Measurements from ENCODE around the gene GPR17.

Gene GPR17

DNA sequence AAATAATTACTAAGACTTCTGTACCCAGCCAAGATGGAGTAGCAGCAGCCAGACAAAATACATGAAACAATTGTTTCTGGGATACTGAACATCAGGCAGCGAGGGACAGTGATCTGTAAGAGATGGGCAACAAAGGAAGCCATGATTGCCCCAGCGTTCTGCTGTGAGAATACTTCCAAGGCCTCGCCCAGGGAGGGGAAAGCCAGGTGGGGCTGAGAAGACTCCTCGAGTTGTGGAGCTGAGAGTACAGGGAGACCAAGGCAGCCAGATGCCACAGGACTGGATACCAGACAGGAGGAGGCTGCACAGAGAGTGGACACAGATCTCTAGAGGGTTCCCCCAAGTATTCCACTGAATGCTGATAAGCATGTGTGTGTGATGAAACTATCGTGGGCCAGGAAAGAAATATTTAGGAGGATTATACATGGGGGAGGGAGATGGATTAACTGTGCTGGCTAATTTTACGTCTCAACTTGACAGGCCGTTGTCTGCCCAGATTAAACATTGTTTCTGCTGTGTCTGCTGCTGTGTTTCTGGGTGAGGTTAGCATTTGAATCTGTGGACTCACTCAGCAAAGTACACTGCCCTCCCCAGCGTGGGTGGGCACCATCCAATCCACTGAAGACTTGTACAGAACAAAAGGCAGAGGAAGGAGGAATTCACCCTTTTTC, 39.6 kb downstream of the GPR17 start:
- DNase-seq (ENCODE audit: low read depth in 1 of 2, low spot score in 1 of 2): no peak

DNA sequence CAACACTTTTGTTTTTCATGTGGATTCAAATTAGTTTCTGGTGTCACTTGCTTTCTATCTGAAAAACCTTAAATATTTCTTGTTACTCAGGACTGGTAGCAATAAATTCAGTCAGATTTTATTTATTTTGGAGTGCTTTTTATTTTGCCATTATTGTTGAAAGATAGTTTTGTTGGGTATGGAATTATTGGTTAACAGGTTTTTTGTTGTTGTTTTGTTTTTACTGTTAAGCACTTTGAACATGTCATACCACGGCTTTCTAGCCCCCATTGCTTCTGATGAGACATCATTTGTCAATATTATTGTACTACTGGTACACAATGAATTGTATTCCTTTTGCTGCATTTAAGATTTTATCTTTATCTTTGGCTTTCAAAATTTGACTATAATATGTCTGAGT, 42.5 kb downstream of the GPR17 start:
- no peak for DNase-seq (ENCODE audit: low read depth in 1 of 2, low spot score in 1 of 2)

DNA sequence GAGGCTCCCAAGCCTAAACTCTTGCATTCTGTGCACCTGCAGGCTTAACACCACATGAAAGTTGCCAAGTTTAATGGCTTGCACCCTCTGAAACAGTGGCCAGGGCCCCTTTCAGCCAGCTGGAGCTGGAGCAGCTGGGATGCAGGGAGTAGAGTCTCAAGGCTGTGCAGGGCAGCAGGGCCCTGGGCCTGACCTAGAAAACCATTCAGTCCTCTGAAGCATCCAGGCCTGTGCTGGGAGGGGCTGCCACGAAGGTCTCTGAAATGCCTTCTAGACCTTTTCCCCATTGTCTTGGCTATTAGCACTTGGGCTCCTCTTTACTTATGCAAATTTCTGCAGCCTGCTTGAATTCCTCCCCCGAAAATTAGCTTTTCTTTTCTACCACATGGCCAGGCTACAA, 44.7 kb downstream of the GPR17 start:
- no peak for DNase-seq (ENCODE audit: low read depth in 1 of 2, low spot score in 1 of 2)

DNA sequence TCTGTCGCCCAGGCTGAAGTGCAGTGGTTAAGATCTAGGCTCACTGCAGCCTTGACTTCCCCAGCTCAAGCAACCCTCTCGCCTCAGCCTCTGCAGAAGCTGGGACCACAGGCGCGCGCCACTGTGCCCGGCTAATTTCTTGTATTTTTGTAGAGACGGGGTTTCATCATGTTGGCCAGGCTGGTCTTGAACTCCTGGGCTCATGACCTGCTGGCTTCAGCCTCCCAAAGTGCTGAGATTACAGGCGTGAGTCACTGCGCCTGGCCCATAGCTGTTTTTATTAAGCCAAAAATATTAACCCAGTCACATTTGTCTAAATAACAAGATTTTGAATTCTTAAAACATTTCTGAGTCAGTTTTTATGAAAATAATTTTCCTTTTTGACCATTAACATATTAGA, 49.0 kb downstream of the GPR17 start:
- no peak for DNase-seq (ENCODE audit: low read depth in 1 of 2, low spot score in 1 of 2)

DNA sequence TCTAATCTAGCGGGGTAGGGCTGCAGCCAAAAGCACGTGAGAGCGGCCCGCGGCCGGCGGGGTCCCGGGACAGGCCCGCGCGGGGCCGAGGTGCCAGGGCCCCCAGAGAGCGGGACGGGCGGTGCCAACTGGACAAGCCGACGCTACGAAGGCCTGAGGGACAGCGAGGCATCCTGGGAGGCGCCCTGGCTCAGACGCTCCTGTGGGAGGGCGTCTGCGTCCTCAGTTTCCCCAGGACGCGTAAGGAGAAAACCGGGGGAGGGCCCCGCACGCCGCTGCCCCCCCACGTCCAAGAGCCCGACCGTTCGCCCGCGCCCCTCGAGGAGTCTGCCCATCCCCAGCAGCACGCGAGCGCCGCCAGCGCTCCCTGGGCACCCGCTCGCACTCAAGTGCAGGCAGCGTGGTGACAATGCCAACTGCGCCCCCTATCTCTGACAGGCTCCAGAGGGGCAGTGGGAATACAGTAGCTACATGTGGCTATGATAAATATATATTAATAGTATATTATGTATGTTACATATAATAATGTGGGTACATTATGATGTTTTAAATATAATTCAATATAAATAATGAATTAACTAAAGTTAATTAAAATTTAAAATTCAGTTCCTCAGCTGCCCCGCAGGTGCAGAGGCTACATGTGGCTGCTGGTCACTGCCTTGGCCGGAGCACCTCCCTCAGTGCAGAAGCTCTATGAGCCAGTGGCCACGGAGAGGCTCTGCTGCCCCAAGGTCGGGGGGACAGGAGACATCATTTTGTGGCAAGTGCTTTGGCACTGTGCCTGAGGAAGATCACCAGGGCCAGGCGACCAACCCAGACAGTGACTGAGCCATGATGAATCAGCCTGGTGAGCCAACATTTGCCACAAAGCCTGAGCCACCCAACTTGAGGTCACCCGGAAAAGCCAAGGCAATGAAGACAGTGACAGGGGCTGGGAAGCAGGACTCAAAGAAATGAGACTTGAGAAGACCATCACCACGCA, 49.8 kb downstream of the GPR17 start:
- peak in 1 of 2 donors; percentile 31 for DNase-seq (ENCODE audit: low read depth in 1 of 2, low spot score in 1 of 2)

DNA sequence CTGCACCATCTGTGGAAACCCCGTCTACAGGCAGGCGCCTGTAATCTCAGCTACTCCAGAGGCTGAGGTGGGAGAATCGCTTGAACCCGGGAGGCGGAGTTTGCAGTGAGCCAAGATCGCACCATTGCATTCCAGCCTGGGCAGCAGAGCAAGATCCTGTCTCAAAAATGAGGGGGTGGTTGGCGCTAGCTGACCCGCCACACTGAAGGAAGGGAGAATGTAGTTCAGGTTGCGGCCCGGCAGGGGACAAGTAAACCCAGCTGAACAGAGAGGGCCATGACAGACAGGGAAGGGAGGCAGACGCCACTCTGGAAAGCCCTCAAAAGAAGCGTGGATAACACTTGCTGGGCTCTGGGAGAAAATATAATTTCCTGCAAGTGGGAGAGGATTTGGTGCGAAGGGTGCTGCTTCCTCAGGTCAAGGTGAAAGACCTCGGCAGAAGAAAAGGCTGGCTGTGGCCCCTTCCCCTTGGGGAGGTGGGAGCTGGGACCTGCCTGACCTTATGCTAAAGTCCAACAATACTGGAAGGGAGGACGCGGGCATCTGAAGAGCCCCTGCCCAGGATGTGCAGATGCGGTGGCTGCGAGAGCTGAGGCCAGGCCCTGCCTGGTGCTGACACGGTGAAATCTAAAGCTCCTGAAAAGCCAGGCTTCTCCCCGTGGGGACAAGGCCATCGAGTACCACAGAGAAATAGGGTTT, 51.7 kb downstream of the GPR17 start:
- DNase-seq (ENCODE audit: low read depth in 1 of 2, low spot score in 1 of 2): no peak

DNA sequence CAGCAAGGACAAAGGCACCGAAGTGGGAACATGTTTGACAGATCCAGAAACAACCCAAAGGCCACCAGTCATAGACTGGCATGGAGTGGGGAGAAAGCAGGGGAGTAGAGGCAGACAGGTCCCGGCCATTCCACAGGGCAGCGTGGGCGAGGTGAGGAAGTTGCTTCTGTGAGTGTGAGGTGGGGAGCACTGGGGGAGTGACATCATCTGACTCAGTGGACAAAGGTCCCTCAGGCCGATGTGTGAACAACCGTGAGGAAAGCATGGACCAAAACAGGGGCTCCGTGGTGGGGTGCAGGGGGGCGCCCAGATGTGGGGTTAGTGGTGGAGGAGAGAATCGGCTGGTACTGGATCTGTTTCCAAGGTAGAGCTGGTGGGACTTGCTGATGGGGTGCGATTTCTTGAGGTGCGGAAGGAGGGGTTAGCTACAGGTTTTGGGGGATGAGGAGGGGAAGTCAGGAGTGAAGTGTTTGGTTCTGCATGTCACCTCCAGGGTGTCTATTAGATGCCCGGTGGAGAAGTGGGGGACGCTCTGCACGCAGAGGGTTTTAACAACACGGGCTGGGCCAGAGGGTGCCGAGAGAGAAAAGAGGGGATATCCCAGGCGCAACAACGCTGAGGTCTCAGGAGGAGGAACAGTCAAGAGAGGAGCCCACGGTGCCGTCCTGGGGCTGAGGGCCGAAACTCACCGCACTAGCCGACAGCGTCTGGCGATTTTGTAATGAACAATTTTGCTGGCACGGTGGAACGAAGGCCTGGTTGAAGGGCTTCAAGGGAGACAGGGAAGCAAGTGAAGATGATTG, 52.8 kb downstream of the GPR17 start:
- DNase-seq (ENCODE audit: low read depth in 1 of 2, low spot score in 1 of 2): no peak

DNA sequence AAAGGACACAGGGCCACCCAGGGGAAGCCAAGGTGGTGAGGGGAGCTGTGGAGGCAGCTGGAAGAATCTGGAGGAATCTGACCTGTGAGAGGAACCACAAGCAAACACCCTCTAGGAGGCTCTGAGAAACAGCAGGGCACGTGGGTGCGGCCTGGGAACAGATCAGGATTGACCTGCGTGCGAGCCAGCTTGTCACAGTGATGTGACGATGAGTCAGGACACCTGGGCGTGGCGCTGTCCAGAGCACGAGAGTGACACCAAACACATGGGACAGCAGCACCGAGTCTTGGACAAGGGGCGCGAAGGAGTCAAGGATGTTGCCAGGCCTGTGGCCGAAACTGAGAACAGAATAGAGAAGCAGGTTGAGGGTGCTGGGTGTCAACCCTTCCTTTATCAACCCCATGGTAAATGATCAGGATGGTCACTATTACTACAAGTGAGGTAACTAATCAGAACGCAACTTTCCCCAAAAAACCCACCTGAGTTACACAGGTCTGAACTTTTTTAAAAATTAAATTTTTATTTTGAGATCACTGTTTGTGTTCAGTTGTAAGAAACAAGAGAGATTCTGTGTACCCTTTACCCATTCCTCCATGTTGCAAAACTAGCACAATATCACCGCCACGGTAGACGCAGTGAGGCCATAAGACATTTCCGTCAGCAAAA, 54.7 kb downstream of the GPR17 start:
- no peak for DNase-seq (ENCODE audit: low read depth in 1 of 2, low spot score in 1 of 2)

DNA sequence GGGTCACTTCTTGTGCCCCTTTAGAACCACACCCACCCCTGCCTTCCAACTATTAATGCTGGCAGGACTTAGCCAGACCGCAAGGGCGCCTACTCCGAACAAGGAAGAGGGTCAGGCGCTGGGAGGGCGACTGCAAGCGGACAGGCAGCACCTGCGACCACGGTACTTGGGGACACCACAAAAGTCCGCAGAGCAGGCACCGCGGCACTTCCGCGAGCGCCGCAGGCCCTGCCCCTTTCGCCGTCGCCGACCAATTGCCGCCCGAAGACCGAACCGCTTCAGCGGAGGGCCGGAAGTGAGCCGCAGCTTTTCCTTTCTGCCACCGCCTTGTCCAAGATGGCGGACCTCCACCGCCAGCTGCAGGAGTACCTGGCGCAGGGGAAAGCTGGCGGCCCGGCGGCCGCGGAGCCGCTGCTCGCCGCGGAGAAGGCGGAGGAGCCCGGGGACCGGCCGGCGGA, 55.3 kb downstream of the GPR17 start, which contains the start of gene SFT2D3:
SFT2D3 (plus strand) TSS at position 305 of the 458 bp plus-strand sequence; CDS start at position 337, 32 bp downstream.
- peak; percentile 82 to 83 for DNase-seq (ENCODE audit: low read depth in 1 of 2, low spot score in 1 of 2)

DNA sequence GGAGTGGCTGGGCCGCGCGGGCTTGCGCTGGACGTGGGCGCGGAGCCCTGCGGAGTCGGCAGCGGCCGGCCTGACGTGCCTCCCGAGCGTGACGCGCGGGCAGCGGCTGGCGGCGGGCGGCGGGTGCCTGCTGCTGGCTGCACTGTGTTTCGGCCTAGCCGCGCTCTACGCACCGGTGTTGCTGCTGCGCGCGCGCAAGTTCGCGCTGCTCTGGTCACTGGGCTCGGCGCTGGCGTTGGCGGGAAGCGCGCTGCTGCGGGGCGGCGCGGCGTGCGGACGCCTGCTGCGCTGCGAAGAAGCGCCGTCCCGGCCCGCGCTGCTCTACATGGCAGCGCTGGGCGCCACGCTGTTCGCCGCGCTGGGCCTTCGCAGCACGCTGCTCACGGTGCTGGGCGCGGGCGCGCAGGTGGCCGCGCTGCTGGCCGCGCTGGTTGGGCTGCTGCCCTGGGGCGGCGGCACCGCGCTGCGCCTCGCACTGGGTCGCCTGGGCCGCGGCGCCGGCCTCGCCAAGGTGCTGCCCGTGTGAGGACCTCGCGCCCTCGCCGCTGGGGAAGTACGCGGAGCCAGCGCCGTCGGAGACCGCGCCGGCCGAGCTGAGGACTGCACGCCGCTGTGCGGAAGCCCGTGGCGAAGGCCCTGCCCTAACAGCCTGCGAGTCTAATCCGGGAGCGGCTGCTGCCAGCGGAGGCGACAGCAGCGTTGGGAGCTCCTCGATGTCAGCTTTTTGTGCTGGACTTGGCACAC, 55.9 kb downstream of the GPR17 start:
- DNase-seq (ENCODE audit: low read depth in 1 of 2, low spot score in 1 of 2): peak; percentile 65 to 67

Data from stimulated activated CD4-positive, alpha-beta T cell treated with anti-CD3 and anti-CD28 coated beads, Interleukin-15, amount 100 ng/mL, for 1 hour (primary cell).